ENCODE data around the gene SHISA2. TPM values are rescaled to one million over a fixed set of nuclear protein-coding genes. Genes with fewer than 3 reads are reported as not detected.

SHISA2 gene
- total RNA-seq, 1 experiment from 2014 or later = 8.1 TPM

DNA sequence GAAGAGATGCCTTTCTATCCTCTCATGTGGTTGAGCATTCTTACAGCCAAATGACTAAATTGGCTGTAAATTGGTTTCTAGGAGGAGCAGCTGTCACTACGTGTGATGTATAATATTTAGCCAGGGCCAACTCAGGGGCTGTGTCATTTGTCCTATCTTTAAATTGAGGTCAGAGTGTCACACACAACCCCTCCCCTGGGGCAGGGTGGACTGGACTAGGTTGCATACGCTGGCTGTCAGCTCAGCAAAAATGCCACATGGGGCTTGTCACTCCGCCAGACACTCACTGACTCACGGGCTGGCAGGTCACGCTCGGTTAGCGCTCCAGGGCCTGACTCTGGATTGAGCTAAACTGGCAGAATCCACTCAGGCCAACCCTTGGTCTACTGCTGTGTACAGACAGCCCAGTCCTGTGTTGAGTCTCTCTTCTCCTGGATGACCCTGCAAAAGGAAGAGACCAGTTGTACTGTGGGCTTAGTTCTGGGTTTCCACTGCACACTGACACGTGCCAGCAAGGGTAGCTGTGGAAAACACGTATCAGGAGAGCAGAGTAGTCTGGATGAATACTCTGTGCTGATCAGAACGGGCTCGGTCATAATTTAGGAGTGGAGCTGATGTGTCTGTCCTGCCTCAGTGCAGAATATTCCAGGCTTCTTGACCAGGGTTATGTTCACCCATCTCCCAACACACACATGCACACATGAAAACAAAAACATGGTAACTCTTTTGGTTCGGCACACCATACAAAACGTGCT is 29.1 kb downstream of the SHISA2 start:
- Histone ChIP-seq H3K79me2 (ENCODE audit: insufficient read depth, low read length) (no peaks in the 10 kb centered on the region), H3K9ac (ENCODE audit: extremely low read depth, insufficient read length, low read length) (no peak overlapping the region), H3K27ac (ENCODE audit: insufficient read length, low read depth, low read length) (no peak overlapping the region), H3K23me2 (ENCODE audit: insufficient read length, low read depth, low read length, poor library complexity, severe bottlenecking) (no peaks in the 10 kb centered on the region), H3K4ac (ENCODE audit: low read depth, low read length) (no peak overlapping the region), H3K18ac (ENCODE audit: insufficient read length, low read depth, low read length) (no peak overlapping the region), H2BK15ac (ENCODE audit: low read depth, low read length) (no peak overlapping the region), H4K8ac (replicated peaks; ENCODE audit: insufficient read length, low read depth, low read length) (no peak overlapping the region), H4K91ac (ENCODE audit: insufficient read length, low read depth, low read length) (no peak overlapping the region), H3K4me1 (ENCODE audit: insufficient read depth, low read length) (peaks cover 6% of the 10 kb centered on the region; the same call in 1 of the 2 replicates), H3K27me3 (ENCODE audit: insufficient read depth, low read length) (no peaks in the 10 kb centered on the region; the same call in 1 of the 2 replicates), H2AK5ac (ENCODE audit: insufficient read length, low read length) (no peak overlapping the region), H4K5ac (ENCODE audit: insufficient read length, low read depth, low read length) (no peak overlapping the region), H2AFZ (ENCODE audit: low read length) (no peak overlapping the region), H3K79me1 (ENCODE audit: insufficient read depth, low read depth, low read length, poor library complexity, severe bottlenecking) (no peaks in the 10 kb centered on the region), H3K9me3 (ENCODE audit: control insufficient read depth, low read depth, low read length) (no peaks in the 10 kb centered on the region), H3K56ac (ENCODE audit: insufficient read length, low read depth, low read length) (no peak overlapping the region), H3K14ac (ENCODE audit: insufficient read depth, low read length) (no peak overlapping the region; the same call in 1 of the 2 replicates), H3T11ph (ENCODE audit: low read length) (no peak overlapping the region), H3K23ac (ENCODE audit: insufficient read length, low read depth, low read length) (no peak overlapping the region), H3K4me2 (ENCODE audit: insufficient read depth, insufficient read length, low read length) (no peak overlapping the region), H2BK5ac (ENCODE audit: insufficient read length, low read length) (no peak overlapping the region), H2BK12ac (ENCODE audit: insufficient read length, low read depth, low read length) (no peak overlapping the region), H2BK120ac (ENCODE audit: low read depth, low read length, poor library complexity, severe bottlenecking) (no peak overlapping the region), H2BK20ac (ENCODE audit: low read depth, low read length, poor library complexity, severe bottlenecking) (no peak overlapping the region), H4K20me1 (ENCODE audit: control insufficient read depth, insufficient read depth, insufficient read length) (no peaks in the 10 kb centered on the region)
- no peak for TF ChIP-seq CTCF (conservative IDR thresholded peaks at IDR 0.05)
- Mint-ChIP-seq H3K9me3 (no peaks in the 10 kb centered on the region), H3K27me3 (ENCODE audit: low read depth) (peaks cover 6% of the 10 kb centered on the region), H3K4me1 (peaks cover 42 to 45% of the 10 kb centered on the region in 2 experiments), H3K27ac (no peak overlapping the region), H3K36me3 (ENCODE audit: insufficient read depth in 1 of 3, low read depth in 3 of 3) (peaks cover 0 to 3% (median 0%) of the 10 kb centered on the region in 3 experiments; a peak in 1 of 7 replicates), H3K4me3 (no peak overlapping the region)
- WGBS (ENCODE audit: extremely low coverage, insufficient read length, low lambda C conversion rate) = no CpG with 5 or more reads among the region's 13 CpGs
- no peak for DNase-seq
